ENCODE results near the gene ANKRD52.

The ANKRD52 gene

GRCh38 chr12:56224102-56224701 is 34.0 kb downstream of the ANKRD52 start, which contains the start of gene NABP2:
NABP2 (plus strand) TSS chr12:56224342; CDS start chr12:56224857, 515 bp downstream.
- in situ Hi-C loops (cut with MboI; ENCODE audit: low sequenced_read_pairs, unreplicated experiment): loop anchor here (25.0 kb wide), 1 partner anchor 238 kb away; the partner anchor contains the start of genes MIP and SPRYD4
- TF ChIP-seq CTCF (IDR thresholded peaks at IDR 0.05; ENCODE audit: borderline replicate concordance, control extremely low read depth, extremely low read depth, insufficient read depth, missing control alignments): peak; percentile 98
- DNase-seq (ENCODE audit: low spot score): peak; percentile 99

GRCh38 chr12:56223571-56224101 is 34.5 kb downstream of the ANKRD52 start:
- DNase-seq (ENCODE audit: low spot score): no peak
- TF ChIP-seq CTCF (IDR thresholded peaks at IDR 0.05; ENCODE audit: borderline replicate concordance, control extremely low read depth, extremely low read depth, insufficient read depth, missing control alignments): no peak
- in situ Hi-C loops (cut with MboI; ENCODE audit: low sequenced_read_pairs, unreplicated experiment): loop anchor here (25.0 kb wide), 1 partner anchor 239 kb away; the partner anchor contains the start of genes MIP and SPRYD4

- TF ChIP-seq CTCF (IDR thresholded peaks at IDR 0.05; ENCODE audit: borderline replicate concordance, control extremely low read depth, extremely low read depth, insufficient read depth, missing control alignments): no peak
- DNase-seq (ENCODE audit: low spot score): no peak
- in situ Hi-C loops (cut with MboI; ENCODE audit: low sequenced_read_pairs, unreplicated experiment): loop anchor here (25.0 kb wide), 1 partner anchor 240 kb away; the partner anchor contains the start of genes MIP and SPRYD4
Observed at GRCh38 chr12:56222531-56222895, 35.7 kb downstream of the ANKRD52 start.

- no peak for TF ChIP-seq CTCF (IDR thresholded peaks at IDR 0.05; ENCODE audit: borderline replicate concordance, control extremely low read depth, extremely low read depth, insufficient read depth, missing control alignments)
- DNase-seq (ENCODE audit: low spot score): peak; percentile 98
- in situ Hi-C loops (cut with MboI; ENCODE audit: low sequenced_read_pairs, unreplicated experiment): loop anchor here (25.0 kb wide), 1 partner anchor 240 kb away; the partner anchor contains the start of genes MIP and SPRYD4
Observed at GRCh38 chr12:56221757-56222530, 36.2 kb downstream of the ANKRD52 start, which contains the start of gene RNF41. RNF41 (minus strand) TSS chr12:56221922; CDS start chr12:56214047, 7,875 bp downstream.

- in situ Hi-C loops (cut with MboI; ENCODE audit: low sequenced_read_pairs, unreplicated experiment): loop anchor here (25.0 kb wide), 1 partner anchor 241 kb away; the partner anchor contains the start of genes MIP and SPRYD4
- no peak for DNase-seq (ENCODE audit: low spot score)
- no peak for TF ChIP-seq CTCF (IDR thresholded peaks at IDR 0.05; ENCODE audit: borderline replicate concordance, control extremely low read depth, extremely low read depth, insufficient read depth, missing control alignments)
Observed at GRCh38 chr12:56221232-56221756, 36.9 kb downstream of the ANKRD52 start.

GRCh38 chr12:56220611-56221231 is 37.5 kb downstream of the ANKRD52 start:
- in situ Hi-C loops (cut with MboI; ENCODE audit: low sequenced_read_pairs, unreplicated experiment): loop anchor here (25.0 kb wide), 1 partner anchor 242 kb away; the partner anchor contains the start of genes MIP and SPRYD4
- peak; percentile 40 for DNase-seq (ENCODE audit: low spot score)
- no peak for TF ChIP-seq CTCF (IDR thresholded peaks at IDR 0.05; ENCODE audit: borderline replicate concordance, control extremely low read depth, extremely low read depth, insufficient read depth, missing control alignments)
